Measurements from ENCODE around the gene NYAP1.

The NYAP1 gene

GRCh38 chr7:100477871-100478267 lies 5.9 kb upstream of the NYAP1 start:
- in situ Hi-C loops (cut with MboI; ENCODE audit: low pct_unique_long_range_greater_than_20kb, low sequenced_read_pairs) = loop anchor here (10.0 kb wide), 1 partner anchor 67 kb away; no protein-coding TSS in a partner anchor
- DNase-seq = no peak

- in situ Hi-C loops (cut with MboI; ENCODE audit: low pct_unique_long_range_greater_than_20kb, low sequenced_read_pairs) = loop anchor here (10.0 kb wide), 1 partner anchor 66 kb away; no protein-coding TSS in a partner anchor
- DNase-seq = peak; percentile 97
These were observed 4.6 kb upstream of the NYAP1 start, which contains the start of gene TSC22D4 for GRCh38 chr7:100478958-100479660. Gene TSC22D4 (minus strand): TSS chr7:100479214. CDS start chr7:100478038, 1,176 bp downstream.

GRCh38 chr7:100481466-100481865 lies 2.3 kb upstream of the NYAP1 start:
- in situ Hi-C loops (cut with MboI; ENCODE audit: low pct_unique_long_range_greater_than_20kb, low sequenced_read_pairs) = no loop called here
- DNase-seq = no peak

- in situ Hi-C loops (cut with MboI; ENCODE audit: low pct_unique_long_range_greater_than_20kb, low sequenced_read_pairs) = no loop called here
- DNase-seq = no peak
These were observed 1.0 kb upstream of the NYAP1 start for GRCh38 chr7:100482728-100483089.

- DNase-seq = peak; percentile 75
- in situ Hi-C loops (cut with MboI; ENCODE audit: low pct_unique_long_range_greater_than_20kb, low sequenced_read_pairs) = no loop called here
These were observed 521 bp upstream of the NYAP1 start for GRCh38 chr7:100483090-100483721.

- in situ Hi-C loops (cut with MboI; ENCODE audit: low pct_unique_long_range_greater_than_20kb, low sequenced_read_pairs) = no loop called here
- DNase-seq = no peak
These were observed 932 bp downstream of the NYAP1 start for GRCh38 chr7:100484673-100485045.

- no peak for DNase-seq
- in situ Hi-C loops (cut with MboI; ENCODE audit: low pct_unique_long_range_greater_than_20kb, low sequenced_read_pairs) = no loop called here
These were observed 1.7 kb downstream of the NYAP1 start for GRCh38 chr7:100485471-100485876.

- in situ Hi-C loops (cut with MboI; ENCODE audit: low pct_unique_long_range_greater_than_20kb, low sequenced_read_pairs) = no loop called here
- DNase-seq = no peak
These were observed 2.4 kb downstream of the NYAP1 start for GRCh38 chr7:100486111-100486636.

- DNase-seq = no peak
- in situ Hi-C loops (cut with MboI; ENCODE audit: low pct_unique_long_range_greater_than_20kb, low sequenced_read_pairs) = no loop called here
These were observed 3.2 kb downstream of the NYAP1 start for GRCh38 chr7:100486753-100487446.

GRCh38 chr7:100488333-100489095 lies 4.8 kb downstream of the NYAP1 start:
- no peak for DNase-seq
- in situ Hi-C loops (cut with MboI; ENCODE audit: low pct_unique_long_range_greater_than_20kb, low sequenced_read_pairs) = no loop called here

- DNase-seq = no peak
- in situ Hi-C loops (cut with MboI; ENCODE audit: low pct_unique_long_range_greater_than_20kb, low sequenced_read_pairs) = no loop called here
These were observed 5.4 kb downstream of the NYAP1 start for GRCh38 chr7:100489121-100489520.

- in situ Hi-C loops (cut with MboI; ENCODE audit: low pct_unique_long_range_greater_than_20kb, low sequenced_read_pairs) = no loop called here
These were observed 6.1 kb downstream of the NYAP1 start for GRCh38 chr7:100489824-100490223.

GRCh38 chr7:100490483-100491191 lies 6.9 kb downstream of the NYAP1 start:
- no peak for DNase-seq
- in situ Hi-C loops (cut with MboI; ENCODE audit: low pct_unique_long_range_greater_than_20kb, low sequenced_read_pairs) = no loop called here

More at GRCh38 chr7:100489824-100490223, 6.1 kb downstream of the NYAP1 start:
- peak; percentile 91 for DNase-seq

GRCh38 chr7:100491192-100491578 lies 7.5 kb downstream of the NYAP1 start:
- DNase-seq = no peak
- in situ Hi-C loops (cut with MboI; ENCODE audit: low pct_unique_long_range_greater_than_20kb, low sequenced_read_pairs) = no loop called here

GRCh38 chr7:100492738-100493475 lies 9.2 kb downstream of the NYAP1 start:
- in situ Hi-C loops (cut with MboI; ENCODE audit: low pct_unique_long_range_greater_than_20kb, low sequenced_read_pairs) = no loop called here

GRCh38 chr7:100493476-100494264 lies 9.9 kb downstream of the NYAP1 start:
- peak; percentile 39 for DNase-seq
- in situ Hi-C loops (cut with MboI; ENCODE audit: low pct_unique_long_range_greater_than_20kb, low sequenced_read_pairs) = no loop called here

More at GRCh38 chr7:100492738-100493475, 9.2 kb downstream of the NYAP1 start:
- DNase-seq = no peak

GRCh38 chr7:100496509-100496908 lies 12.8 kb downstream of the NYAP1 start:
- in situ Hi-C loops (cut with MboI; ENCODE audit: low pct_unique_long_range_greater_than_20kb, low sequenced_read_pairs) = no loop called here
- no peak for DNase-seq

Data from KBM-7 (cell line).